22Rv1 (cell line): ENCODE data around the gene CT47C1.

Experiments used
- ZFX ChIP-seq: fragments of 450-650 bp; IDR thresholded peaks from 2 replicates; pipeline ENCODE4 v1.6.1; 2017; ENCODE audit warnings: antibody characterized with exemption, borderline replicate concordance
- TF ChIP-seq, protein P1 (sequence below): fragments of 450-650 bp; IDR thresholded peaks from 2 replicates; pipeline ENCODE4 v1.5.1; 2017; ENCODE audit warnings: mild to moderate bottlenecking

DNA sequence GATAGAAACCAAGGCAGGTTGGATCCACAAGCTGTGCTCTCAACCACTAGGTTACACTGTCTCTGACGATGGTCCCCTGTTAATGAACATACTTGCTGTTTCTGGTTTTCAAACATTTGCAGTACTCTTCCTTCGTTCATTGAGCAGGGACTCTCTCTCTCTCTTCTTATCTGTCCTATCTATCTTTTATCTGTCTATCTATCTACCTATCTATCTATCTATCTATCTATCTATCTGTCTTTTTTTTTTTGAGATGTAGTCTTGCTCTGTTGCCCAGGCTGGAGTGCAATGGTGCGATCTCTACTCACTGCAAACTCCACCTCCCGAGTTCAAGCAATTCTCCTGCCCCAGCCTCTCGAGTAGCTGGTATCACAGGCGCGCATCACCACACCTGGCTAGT is 9.4 kb upstream of the CT47C1 start:
- TF ChIP-seq, protein P1, sequence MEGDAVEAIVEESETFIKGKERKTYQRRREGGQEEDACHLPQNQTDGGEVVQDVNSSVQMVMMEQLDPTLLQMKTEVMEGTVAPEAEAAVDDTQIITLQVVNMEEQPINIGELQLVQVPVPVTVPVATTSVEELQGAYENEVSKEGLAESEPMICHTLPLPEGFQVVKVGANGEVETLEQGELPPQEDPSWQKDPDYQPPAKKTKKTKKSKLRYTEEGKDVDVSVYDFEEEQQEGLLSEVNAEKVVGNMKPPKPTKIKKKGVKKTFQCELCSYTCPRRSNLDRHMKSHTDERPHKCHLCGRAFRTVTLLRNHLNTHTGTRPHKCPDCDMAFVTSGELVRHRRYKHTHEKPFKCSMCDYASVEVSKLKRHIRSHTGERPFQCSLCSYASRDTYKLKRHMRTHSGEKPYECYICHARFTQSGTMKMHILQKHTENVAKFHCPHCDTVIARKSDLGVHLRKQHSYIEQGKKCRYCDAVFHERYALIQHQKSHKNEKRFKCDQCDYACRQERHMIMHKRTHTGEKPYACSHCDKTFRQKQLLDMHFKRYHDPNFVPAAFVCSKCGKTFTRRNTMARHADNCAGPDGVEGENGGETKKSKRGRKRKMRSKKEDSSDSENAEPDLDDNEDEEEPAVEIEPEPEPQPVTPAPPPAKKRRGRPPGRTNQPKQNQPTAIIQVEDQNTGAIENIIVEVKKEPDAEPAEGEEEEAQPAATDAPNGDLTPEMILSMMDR: no peak
- no peak for TF ChIP-seq ZFX
